Activated T-cell treated with anti-CD3 and anti-CD28 coated beads for 1 hour (primary cell): ENCODE measurements around the gene DHRS3.

Experiments
- DNase-seq: peaks from one replicate; pipeline ENCODE4 v3.0.0-alpha.2; 2020; ENCODE audit warnings: low read depth

The DHRS3 gene

GRCh38 chr1:12640237-12640957 lies 22.4 kb upstream of the DHRS3 start:
- no peak for DNase-seq

DNA sequence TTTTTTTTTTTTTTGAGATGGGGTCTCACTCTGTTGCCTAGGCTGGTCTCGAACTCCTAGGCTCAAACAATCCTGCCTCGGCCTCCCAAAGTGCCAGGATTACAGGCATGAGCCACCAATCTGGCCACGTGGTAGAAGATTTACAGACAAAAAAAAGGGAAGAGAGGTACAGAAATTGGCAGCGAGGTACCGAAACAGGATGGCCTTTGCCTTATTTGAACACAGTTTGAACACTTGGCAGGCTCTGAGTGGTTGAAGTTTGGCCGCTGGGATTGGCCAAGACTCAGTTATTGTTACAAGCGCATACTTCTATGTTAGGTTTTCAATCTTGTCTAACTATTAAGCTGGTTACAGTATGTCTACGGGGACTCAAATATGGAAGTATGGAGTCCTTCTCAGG lies 19.7 kb upstream of the DHRS3 start:
- DNase-seq, result no peak

GRCh38 chr1:12636098-12636950 lies 18.3 kb upstream of the DHRS3 start:
- no peak for DNase-seq

GRCh38 chr1:12634696-12635202 lies 16.7 kb upstream of the DHRS3 start:
- no peak for DNase-seq

GRCh38 chr1:12634156-12634555 lies 16.1 kb upstream of the DHRS3 start:
- no peak for DNase-seq

DNA sequence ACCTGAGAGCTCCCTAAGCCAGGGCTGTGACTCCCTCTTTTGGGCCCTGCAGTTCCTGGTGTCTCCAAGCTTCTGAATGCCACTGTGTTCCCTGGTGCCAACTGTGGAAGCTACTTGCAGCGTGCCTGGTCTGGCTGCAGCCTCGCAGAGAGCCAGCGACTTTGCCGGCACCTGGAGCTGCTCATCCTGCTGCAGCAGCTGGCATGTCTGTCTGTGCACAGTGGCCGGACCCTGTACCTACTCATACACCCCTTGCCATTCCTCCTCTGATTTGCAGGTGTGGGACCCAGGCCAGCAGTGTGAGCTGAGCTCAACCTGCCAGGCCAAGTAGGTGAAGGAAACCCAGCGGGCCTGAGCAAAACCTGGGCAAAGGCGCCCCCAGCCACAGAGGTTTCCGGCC lies 13.6 kb upstream of the DHRS3 start:
- DNase-seq, result no peak

GRCh38 chr1:12630946-12631530 lies 13.0 kb upstream of the DHRS3 start:
- no peak for DNase-seq

DNA sequence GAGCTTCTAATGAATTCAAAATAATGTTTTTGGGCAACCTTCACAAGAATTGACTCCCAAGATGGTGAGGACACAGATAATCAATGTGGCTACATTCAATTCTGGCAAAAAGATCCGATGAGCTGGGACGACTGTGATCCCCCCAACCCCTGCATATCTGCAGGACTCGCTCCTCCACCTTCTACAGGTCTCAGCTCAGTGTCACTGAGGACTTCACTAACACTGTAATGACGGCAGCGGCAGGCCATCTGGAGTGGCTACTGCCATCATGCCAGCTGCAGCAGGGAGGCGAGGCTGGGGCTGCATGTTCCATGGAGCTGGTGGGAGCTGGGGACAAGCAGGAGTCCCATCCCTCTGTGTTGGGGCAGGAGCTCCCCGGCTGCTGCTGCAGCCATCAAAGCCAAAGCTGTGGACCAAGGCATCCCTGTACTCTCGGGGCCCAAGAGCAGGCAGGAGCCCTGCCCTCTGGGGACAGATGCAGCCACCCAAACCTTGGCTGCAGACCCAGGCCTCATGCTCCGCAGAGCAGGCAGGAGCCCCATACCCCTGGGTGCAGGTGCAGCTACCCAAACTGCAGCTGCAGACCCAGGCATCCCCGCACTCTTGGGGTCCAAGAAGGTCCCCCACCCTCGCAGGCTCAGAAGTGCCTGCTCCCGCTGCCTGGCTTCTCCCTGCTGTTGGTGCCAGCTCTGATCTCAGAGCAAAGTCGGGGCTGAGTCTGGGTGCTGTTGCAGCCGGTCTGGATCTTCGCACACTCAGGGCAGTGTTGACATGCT lies 12.2 kb upstream of the DHRS3 start:
- DNase-seq, result no peak

- no peak for DNase-seq
These were observed 11.5 kb upstream of the DHRS3 start for GRCh38 chr1:12629511-12629956.

- no peak for DNase-seq
These were observed 9.3 kb upstream of the DHRS3 start for GRCh38 chr1:12627296-12627695.

DNA sequence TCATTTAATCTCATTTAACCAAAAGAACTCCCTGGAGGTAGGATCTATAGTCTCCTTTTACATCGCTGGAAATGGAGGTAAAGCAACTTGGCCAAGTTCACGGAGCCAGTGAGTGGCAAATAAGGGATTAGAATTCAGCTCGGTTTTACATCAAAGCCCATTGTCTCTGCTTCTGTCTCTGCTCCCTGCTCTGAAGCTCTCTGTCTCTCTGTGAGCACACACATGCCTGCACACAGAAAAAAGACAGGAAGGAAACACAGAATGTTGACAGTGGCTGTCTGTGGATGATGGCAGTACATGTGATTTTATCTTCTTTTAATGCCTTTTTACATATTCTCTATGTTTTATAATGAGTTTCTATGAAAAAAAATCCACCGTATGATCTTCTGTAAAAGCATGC lies 8.9 kb upstream of the DHRS3 start:
- DNase-seq, result no peak

- DNase-seq, result no peak
These were observed 7.3 kb upstream of the DHRS3 start for GRCh38 chr1:12625276-12625675.

DNA sequence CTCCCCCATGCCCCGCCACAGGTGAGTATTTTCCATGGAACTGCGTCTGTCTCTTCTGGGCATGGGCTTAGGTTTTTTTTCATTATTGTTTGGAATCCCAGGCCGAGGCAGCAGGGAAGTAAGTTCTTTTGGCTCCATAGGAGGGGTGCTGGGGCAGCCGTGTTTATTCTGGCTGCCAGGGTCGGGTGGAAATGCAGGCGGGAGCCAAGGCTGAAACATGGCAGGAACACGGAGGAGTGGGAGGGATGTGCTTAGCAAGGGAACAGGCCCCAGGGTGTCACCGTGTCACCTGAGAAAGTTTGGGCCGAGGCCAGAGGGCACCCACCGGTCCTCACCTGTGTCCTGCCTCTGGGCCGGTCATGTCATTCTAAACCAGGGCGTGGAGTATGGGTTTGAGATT lies 4.5 kb upstream of the DHRS3 start:
- no peak for DNase-seq

- no peak for DNase-seq
These were observed 3.6 kb upstream of the DHRS3 start for GRCh38 chr1:12621346-12622335.

DNA sequence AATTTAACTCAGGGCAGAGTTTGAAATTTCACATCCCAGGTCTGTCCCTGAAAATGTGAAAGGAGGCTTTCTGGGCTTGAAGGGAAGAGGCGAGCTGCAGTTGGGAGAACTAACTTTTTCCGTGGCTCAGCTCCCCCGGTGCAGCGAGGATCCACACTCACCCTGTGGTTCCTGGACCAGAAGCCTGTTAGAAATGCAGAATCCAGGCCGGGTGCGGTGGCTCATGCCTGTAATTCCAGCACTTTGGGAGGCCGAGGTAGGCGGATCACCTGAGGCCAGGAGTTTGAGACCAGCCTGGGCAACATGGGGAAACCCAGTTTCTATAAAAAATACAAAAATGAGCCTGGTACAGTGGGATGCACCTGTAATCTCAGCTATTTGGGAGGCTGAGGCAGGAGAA lies 2.9 kb upstream of the DHRS3 start:
- DNase-seq, result no peak

- no peak for DNase-seq
These were observed 2.5 kb upstream of the DHRS3 start for GRCh38 chr1:12620488-12620865.

DNA sequence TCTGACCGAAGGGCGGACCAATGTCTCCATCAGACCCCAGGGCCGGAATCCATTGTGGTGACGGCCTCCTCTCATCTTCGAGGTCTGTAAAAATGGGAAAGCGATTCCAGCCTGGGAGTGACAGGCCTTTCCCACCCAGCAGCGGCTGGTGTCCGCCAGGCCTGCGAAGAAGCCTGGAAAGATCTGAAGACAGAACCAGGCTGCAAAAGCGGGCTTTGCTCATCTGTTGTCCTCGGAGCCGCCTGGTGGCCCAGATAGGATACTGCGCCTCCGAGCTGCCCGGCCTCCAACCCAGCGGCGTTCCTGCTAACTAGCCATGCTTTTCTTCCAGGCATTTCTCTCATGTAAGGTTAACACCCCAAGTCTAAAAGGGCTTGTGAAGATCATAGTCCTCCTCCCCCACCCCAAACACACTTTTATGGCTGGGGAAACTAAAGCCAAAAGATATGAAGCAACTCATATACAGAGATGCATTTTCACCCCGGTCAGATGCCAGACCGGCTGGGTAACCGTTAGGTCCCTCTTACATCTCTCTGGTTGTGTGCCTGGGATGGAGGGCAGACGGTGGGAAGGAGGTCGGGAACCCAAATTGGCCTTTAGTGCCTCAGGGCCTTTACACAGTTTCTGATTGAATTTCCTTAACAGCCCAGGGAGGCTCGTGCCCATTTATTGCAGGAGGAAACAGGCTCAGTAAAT lies 1.9 kb upstream of the DHRS3 start:
- peak; percentile 71 for DNase-seq

GRCh38 chr1:12618965-12619791 lies 1.2 kb upstream of the DHRS3 start:
- peak; percentile 42 for DNase-seq

DNA sequence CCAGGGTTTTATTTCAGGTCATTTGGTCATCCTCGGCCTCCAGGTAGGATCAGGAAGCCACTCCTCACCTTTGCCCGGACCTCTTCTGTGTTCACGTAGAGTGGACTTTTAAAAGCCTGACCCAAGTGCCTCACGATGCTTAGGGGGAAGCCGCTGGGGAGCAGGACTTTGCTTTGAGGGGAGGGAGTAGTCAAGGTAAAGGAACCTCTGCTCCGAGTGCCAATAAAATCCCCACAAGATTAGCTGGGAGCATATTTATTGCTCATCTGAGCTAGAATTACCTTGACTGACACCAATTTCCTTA lies 603 bp upstream of the DHRS3 start:
- no peak for DNase-seq

- DNase-seq, result peak; percentile 44
These were observed 504 bp downstream of the DHRS3 start for GRCh38 chr1:12617511-12617900.
